ENCODE results near the gene SDCCAG8.

Gene SDCCAG8

DNA sequence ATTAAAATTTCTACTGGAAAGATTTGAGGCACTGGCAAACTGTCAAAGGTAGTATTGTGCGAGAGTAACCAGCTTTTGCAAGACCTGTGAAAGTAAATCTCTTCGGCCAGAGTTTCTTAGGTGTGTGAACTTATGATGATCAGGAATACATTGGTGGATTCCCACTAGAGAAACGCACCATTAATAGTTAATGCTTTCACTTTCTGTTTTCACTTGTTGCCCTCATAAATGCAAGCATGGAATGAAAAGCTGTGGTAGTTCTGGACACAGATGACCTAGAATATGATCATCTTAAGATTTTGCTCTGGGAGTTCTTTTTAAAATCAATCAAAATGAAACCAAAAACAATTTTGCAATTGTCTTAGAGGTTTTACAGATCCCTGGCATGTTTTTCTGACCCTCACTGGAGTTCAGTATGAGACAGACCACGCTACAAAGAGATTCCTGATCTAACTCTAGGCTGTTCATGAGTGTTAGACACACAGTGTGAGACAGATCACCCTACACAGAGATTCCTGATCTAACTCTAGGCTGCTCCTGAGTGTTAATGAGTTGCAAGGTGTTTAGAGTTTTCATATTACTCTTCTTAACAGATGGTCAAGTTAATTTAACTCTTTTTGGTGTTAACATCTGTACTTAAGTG, 98.8 kb downstream of the SDCCAG8 start:
- no peak for DNase-seq (ENCODE audit: low read depth)
- TF ChIP-seq POLR2A (IDR thresholded peaks at IDR 0.05; ENCODE audit: extremely low read depth, insufficient read length) (no peak), MYC (IDR thresholded peaks at IDR 0.05; ENCODE audit: low read depth, low read length) (no peak)
- TF ChIP-seq, protein P1, sequence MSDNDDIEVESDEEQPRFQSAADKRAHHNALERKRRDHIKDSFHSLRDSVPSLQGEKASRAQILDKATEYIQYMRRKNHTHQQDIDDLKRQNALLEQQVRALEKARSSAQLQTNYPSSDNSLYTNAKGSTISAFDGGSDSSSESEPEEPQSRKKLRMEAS (IDR thresholded peaks at IDR 0.05; ENCODE audit: low read depth, low read length): no peak
- TF ChIP-seq, protein P2, sequence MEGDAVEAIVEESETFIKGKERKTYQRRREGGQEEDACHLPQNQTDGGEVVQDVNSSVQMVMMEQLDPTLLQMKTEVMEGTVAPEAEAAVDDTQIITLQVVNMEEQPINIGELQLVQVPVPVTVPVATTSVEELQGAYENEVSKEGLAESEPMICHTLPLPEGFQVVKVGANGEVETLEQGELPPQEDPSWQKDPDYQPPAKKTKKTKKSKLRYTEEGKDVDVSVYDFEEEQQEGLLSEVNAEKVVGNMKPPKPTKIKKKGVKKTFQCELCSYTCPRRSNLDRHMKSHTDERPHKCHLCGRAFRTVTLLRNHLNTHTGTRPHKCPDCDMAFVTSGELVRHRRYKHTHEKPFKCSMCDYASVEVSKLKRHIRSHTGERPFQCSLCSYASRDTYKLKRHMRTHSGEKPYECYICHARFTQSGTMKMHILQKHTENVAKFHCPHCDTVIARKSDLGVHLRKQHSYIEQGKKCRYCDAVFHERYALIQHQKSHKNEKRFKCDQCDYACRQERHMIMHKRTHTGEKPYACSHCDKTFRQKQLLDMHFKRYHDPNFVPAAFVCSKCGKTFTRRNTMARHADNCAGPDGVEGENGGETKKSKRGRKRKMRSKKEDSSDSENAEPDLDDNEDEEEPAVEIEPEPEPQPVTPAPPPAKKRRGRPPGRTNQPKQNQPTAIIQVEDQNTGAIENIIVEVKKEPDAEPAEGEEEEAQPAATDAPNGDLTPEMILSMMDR (IDR thresholded peaks at IDR 0.05; ENCODE audit: low read depth, low read length): no peak

DNA sequence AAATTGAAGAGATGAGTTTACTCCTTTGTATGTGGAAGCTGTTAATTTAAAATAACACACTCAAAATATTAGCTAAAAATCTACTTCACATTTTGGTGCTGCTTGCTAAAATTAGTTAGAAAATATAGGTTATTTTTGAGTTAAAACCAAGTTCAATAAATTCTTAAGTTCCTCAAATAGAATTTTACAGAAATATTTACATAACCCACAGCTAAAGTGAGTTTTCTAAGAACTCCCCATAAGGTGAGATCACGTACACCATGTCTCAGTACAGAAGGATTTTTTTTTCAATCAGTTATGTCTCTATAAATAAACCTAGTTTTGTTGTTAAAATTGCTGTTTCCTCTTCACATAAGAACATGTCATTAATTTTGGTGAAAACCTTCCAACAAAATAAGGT, 108.0 kb downstream of the SDCCAG8 start:
- DNase-seq (ENCODE audit: low read depth): no peak
- no peak overlapping the region for H3K4me3 ChIP-seq (ENCODE audit: low read depth, low read length)
- TF ChIP-seq, protein P1 (IDR thresholded peaks at IDR 0.05; ENCODE audit: low read depth, low read length): no peak
- TF ChIP-seq MYC (IDR thresholded peaks at IDR 0.05; ENCODE audit: low read depth, low read length): no peak
- TF ChIP-seq, protein P2 (IDR thresholded peaks at IDR 0.05; ENCODE audit: low read depth, low read length): no peak
- no peak for TF ChIP-seq POLR2A (IDR thresholded peaks at IDR 0.05; ENCODE audit: extremely low read depth, insufficient read length)

More for the DNA sequence above, 98.8 kb downstream of the SDCCAG8 start:
- no peak overlapping the region for H3K4me3 ChIP-seq (ENCODE audit: low read depth, low read length)

DNA sequence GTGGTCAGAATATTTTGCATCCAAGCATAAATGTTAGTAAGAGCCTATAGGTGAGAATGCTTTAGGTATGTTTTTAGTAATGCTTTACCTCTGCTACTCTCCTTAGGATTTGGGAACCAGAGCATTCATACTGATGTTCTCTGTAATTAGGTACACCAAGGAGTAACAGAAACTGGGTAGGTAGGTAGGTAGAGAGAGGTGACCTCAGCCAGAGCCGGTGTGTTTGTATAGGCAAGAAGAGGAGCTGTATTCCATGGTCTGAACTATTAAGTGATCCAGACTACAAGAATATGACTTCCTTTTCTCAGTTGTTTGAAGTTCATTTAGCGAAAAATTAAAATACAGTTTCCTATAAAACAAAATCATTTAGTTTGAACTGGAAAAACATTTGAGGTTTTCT, 108.5 kb downstream of the SDCCAG8 start:
- DNase-seq (ENCODE audit: low read depth): no peak
- TF ChIP-seq, protein P2 (IDR thresholded peaks at IDR 0.05; ENCODE audit: low read depth, low read length): no peak
- TF ChIP-seq, protein P1 (IDR thresholded peaks at IDR 0.05; ENCODE audit: low read depth, low read length): no peak
- no peak for TF ChIP-seq MYC (IDR thresholded peaks at IDR 0.05; ENCODE audit: low read depth, low read length)
- TF ChIP-seq POLR2A (IDR thresholded peaks at IDR 0.05; ENCODE audit: extremely low read depth, insufficient read length): no peak
- H3K4me3 ChIP-seq (ENCODE audit: low read depth, low read length): no peak overlapping the region

DNA sequence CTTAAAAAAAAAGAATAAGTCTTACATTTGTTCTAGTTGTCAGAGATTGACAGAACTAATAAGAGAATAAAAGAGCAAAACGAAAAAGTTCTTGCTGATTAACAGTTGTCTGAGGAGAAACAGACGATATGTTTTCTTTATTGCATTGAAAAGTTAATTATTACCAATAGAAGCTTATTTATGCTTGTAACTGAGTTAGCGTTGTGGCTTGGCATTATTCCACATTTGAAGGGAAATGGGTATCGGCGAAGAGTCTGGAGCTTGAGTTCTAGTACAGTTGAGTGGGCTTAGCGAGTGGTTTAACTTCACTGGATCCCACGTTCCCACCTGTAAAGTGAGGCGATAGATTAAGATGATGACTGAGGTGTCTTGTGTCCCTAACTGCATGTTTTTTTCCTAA, 109.0 kb downstream of the SDCCAG8 start:
- no peak for DNase-seq (ENCODE audit: low read depth)
- TF ChIP-seq, protein P2 (IDR thresholded peaks at IDR 0.05; ENCODE audit: low read depth, low read length): no peak
- TF ChIP-seq, protein P1 (IDR thresholded peaks at IDR 0.05; ENCODE audit: low read depth, low read length): no peak
- no peak for TF ChIP-seq MYC (IDR thresholded peaks at IDR 0.05; ENCODE audit: low read depth, low read length)
- no peak for TF ChIP-seq POLR2A (IDR thresholded peaks at IDR 0.05; ENCODE audit: extremely low read depth, insufficient read length)
- H3K4me3 ChIP-seq (ENCODE audit: low read depth, low read length): no peak overlapping the region

DNA sequence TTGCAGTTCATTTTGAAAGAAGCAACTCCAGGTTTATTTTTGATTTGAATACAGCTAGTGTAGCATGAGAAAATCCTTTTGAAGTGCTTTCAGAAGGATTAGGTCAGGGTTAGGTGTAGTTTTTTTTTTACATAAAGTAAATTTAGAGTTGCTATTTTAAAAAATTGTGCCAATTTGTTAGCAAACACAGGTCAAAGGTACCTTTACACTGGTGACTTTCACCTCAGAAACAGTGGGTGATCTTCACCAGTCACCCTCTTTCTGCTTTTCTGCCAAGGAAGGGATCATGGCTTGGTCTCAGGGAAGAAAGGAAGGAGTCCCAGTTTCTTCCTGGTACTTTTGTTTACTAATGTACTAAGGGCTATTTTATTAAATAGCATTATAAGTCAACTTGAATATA, 111.5 kb downstream of the SDCCAG8 start:
- no peak for TF ChIP-seq POLR2A (IDR thresholded peaks at IDR 0.05; ENCODE audit: extremely low read depth, insufficient read length)
- no peak for TF ChIP-seq MYC (IDR thresholded peaks at IDR 0.05; ENCODE audit: low read depth, low read length)
- TF ChIP-seq, protein P1 (IDR thresholded peaks at IDR 0.05; ENCODE audit: low read depth, low read length): no peak
- TF ChIP-seq, protein P2 (IDR thresholded peaks at IDR 0.05; ENCODE audit: low read depth, low read length): no peak
- DNase-seq (ENCODE audit: low read depth): no peak
- H3K4me3 ChIP-seq (ENCODE audit: low read depth, low read length): no peak overlapping the region
